IMR-90 (cell line): Measurements from ENCODE around the gene BAG1. TPM values are rescaled to one million over a fixed set of nuclear protein-coding genes. Genes with fewer than 3 reads are reported as not detected.

Source experiments
- ATAC-seq: fragments of 200-7000 bp; cut with Tn5 transposase; 2 replicates; pipeline ENCODE4 v1.9.1; 2020; ENCODE audit warnings: low read depth, mild to moderate bottlenecking, moderate library complexity
- BruUV-seq: library from RNA; stranded (reverse); fragments of 400-500 nt; replicated peaks from 2 replicates; lab custom pipeline; 2021; lab: Mats Ljungman, UMichigan
- CTCF ChIA-PET: fragments of 300-600 bp; formaldehyde crosslinking; extraction: SDS; loops from one replicate; lab custom pipeline; 2021; ENCODE audit warnings: antibody characterized with exemption; lab: Yijun Ruan, JAX
- POLR2A ChIA-PET: fragments of 300-600 bp; sonication (Branson Sonifier 250); formaldehyde crosslinking; loops from one replicate; lab custom pipeline; 2022; ENCODE audit warnings: antibody characterized with exemption; ENCODE audit not compliant: unreplicated experiment; lab: Charles Lee
- DNase-seq: peaks from one replicate; pipeline ENCODE4 v3.0.0; 2013
- H2AFZ ChIP-seq: replicated peaks from 2 replicates; pipeline ENCODE3; 2013; ENCODE audit warnings: low read length, mild to moderate bottlenecking; ENCODE audit not compliant: poor library complexity
- H2AK5ac ChIP-seq: 2 replicates; pipeline ENCODE4 v1.6.1; 2013; ENCODE audit warnings: low read depth, low read length, inconsistent platforms
- H2AK9ac ChIP-seq: replicated peaks from 2 replicates; pipeline ENCODE3; 2013; ENCODE audit warnings: mild to moderate bottlenecking, low read depth, low read length, moderate library complexity; ENCODE audit not compliant: poor library complexity
- H2BK120ac ChIP-seq: 2 replicates; pipeline ENCODE4 v1.6.1; 2013; ENCODE audit warnings: low read depth, low read length, inconsistent platforms
- H2BK15ac ChIP-seq: 3 replicates; pipeline ENCODE4 v1.6.1; 2013; ENCODE audit warnings: low read depth, low read length, inconsistent platforms
- H2BK20ac ChIP-seq: 2 replicates; pipeline ENCODE4 v1.6.1; 2013; ENCODE audit warnings: low read depth, mild to moderate bottlenecking, inconsistent platforms, low read length, moderate library complexity
- H2BK5ac ChIP-seq: 2 replicates; pipeline ENCODE4 v1.6.1; 2013; ENCODE audit warnings: mild to moderate bottlenecking, low read depth, low read length, inconsistent platforms; ENCODE audit not compliant: poor library complexity, severe bottlenecking
- H3K14ac ChIP-seq: replicated peaks from 2 replicates; pipeline ENCODE4 v1.6.1; 2013; ENCODE audit warnings: low read depth, low read length, inconsistent platforms
- H3K18ac ChIP-seq: 2 replicates; pipeline ENCODE4 v1.6.1; 2013; ENCODE audit warnings: low read depth, low read length, control low read depth
- H3K23ac ChIP-seq: 2 replicates; pipeline ENCODE4 v1.6.1; 2013; ENCODE audit warnings: low read depth, low read length, inconsistent platforms
- H3K27ac ChIP-seq: 2 replicates; pipeline ENCODE4 v1.5.1; 2013; ENCODE audit warnings: mild to moderate bottlenecking, control low read depth, low read length; ENCODE audit not compliant: insufficient read depth
- H3K27me3 ChIP-seq: 2 replicates; pipeline ENCODE4 v1.6.1; 2013; ENCODE audit warnings: low read length; ENCODE audit not compliant: control insufficient read depth, insufficient read depth
- H3K36me3 ChIP-seq: 2 replicates; pipeline ENCODE4 v1.6.1; 2013; ENCODE audit warnings: low read length, mixed read lengths; ENCODE audit not compliant: control insufficient read depth, insufficient read depth
- H3K4ac ChIP-seq: 2 replicates; pipeline ENCODE4 v1.6.1; 2013; ENCODE audit warnings: low read depth, low read length, inconsistent platforms
- H3K4me1 ChIP-seq: 2 replicates; pipeline ENCODE4 v1.6.1; 2013; ENCODE audit warnings: low read length, mixed read lengths; ENCODE audit not compliant: control insufficient read depth, insufficient read depth
- H3K4me2 ChIP-seq: 2 replicates; pipeline ENCODE4 v1.6.1; 2013; ENCODE audit warnings: low read depth, mild to moderate bottlenecking, control low read depth, low read length, moderate library complexity
- H3K4me3 ChIP-seq: 2 replicates; pipeline ENCODE4 v1.5.1; 2013; ENCODE audit warnings: low read depth, mild to moderate bottlenecking, control low read depth, low read length, moderate library complexity; ENCODE audit not compliant: insufficient read depth
- H3K56ac ChIP-seq: 2 replicates; pipeline ENCODE4 v1.6.1; 2013; ENCODE audit warnings: low read length, inconsistent platforms; ENCODE audit not compliant: insufficient read depth; ENCODE audit errors: extremely low read depth
- H3K79me1 ChIP-seq, 2 experiments: 2 replicates each; pipeline ENCODE4 v1.6.1; 2013; ENCODE audit warnings: low read length in 2 of 2, inconsistent platforms in 1 of 2, low read depth in 1 of 2
- H3K9ac ChIP-seq: 2 replicates; pipeline ENCODE4 v1.6.1; 2013; ENCODE audit warnings: low read depth, low read length, control low read depth
- H3K9me1 ChIP-seq: 2 replicates; pipeline ENCODE4 v1.6.1; 2013; ENCODE audit warnings: low read length, inconsistent platforms; ENCODE audit not compliant: insufficient read depth
- H3K9me3 ChIP-seq: 2 replicates; pipeline ENCODE4 v1.6.1; 2013; ENCODE audit warnings: low read length; ENCODE audit not compliant: control insufficient read depth, insufficient read depth
- H4K20me1 ChIP-seq: 2 replicates; pipeline ENCODE4 v1.6.1; 2013; ENCODE audit warnings: low read length, inconsistent platforms; ENCODE audit not compliant: insufficient read depth
- H4K5ac ChIP-seq: 2 replicates; pipeline ENCODE4 v1.6.1; 2013; ENCODE audit warnings: mild to moderate bottlenecking, low read depth, low read length, control low read depth
- H4K8ac ChIP-seq, 2 experiments: 2 replicates each; pipeline ENCODE4 v1.6.1; 2013; ENCODE audit warnings: low read depth in 2 of 2, low read length in 2 of 2, control low read depth in 1 of 2, inconsistent platforms in 1 of 2
- H4K91ac ChIP-seq: 2 replicates; pipeline ENCODE4 v1.6.1; 2013; ENCODE audit warnings: low read depth, low read length, inconsistent platforms; ENCODE audit not compliant: insufficient read depth
- CEBPB ChIP-seq: IDR thresholded peaks from 2 replicates; pipeline ENCODE4 v1.6.1; 2012; ENCODE audit warnings: low read depth, low read length, improper control_type of control experiment
- MXI1 ChIP-seq: IDR thresholded peaks from 2 replicates; pipeline ENCODE4 v1.6.1; 2012; ENCODE audit warnings: low read depth, mild to moderate bottlenecking, low read length, moderate library complexity, borderline replicate concordance
- RAD21 ChIP-seq: IDR thresholded peaks from 2 replicates; pipeline ENCODE4 v1.6.1; 2012; ENCODE audit warnings: low read length, improper control_type of control experiment
- RFX5 ChIP-seq: IDR thresholded peaks from 2 replicates; pipeline ENCODE4 v1.8.0; 2012; ENCODE audit warnings: low read depth, mild to moderate bottlenecking, low read length, moderate library complexity
- WGBS, 2 experiments: methylation state at CpG; one replicate each; pipeline versions ENCODE4 v1.1.5 to v1.1.7; 2013; ENCODE audit warnings: missing lambda C conversion rate in 2 of 2; ENCODE audit not compliant: insufficient read length in 1 of 2; ENCODE audit errors: extremely low coverage in 2 of 2; 5-methylcytosine and 5-hydroxymethylcytosine counted together
- dilution Hi-C: fragments of 300-500 bp; cut with HindIII; formaldehyde crosslinking; loops from one replicate; pipeline ENCODE4 v1.14.3; 2018; ENCODE audit warnings: low sequenced_read_pairs; ENCODE audit not compliant: unreplicated experiment
- in situ Hi-C: fragments of 300-500 bp; cut with MboI; formaldehyde crosslinking; loops from 3 replicates; pipeline ENCODE4 v1.14.3; 2019; ENCODE audit warnings: low sequenced_read_pairs, inconsistent platforms, mixed read lengths
- intact Hi-C: fragments of 100-400 bp; cut with micrococcal nuclease; formaldehyde crosslinking; loops from 2 replicates; pipeline ENCODE4 v1.10.0; 2022
- polyA plus RNA-seq, 3 experiments: library from polyadenylated mRNA; depleted of rRNA; stranded (reverse); fragments of >200 nt; gene quantifications; 2 replicates each; pipeline ENCODE4 v1.2.3, GENCODE V29; 2012; ENCODE audit warnings: low replicate concordance in 1 of 3
- total RNA-seq: library from RNA; depleted of rRNA; stranded (reverse); fragments of >200 nt; gene quantifications from 2 replicates; pipeline ENCODE4 v1.2.3, GENCODE V29; 2012

The BAG1 gene
- total and polyA plus RNA-seq, 2 of the 4 experiments (the other 2 are of a cell fraction): 4.5 to 20.9 TPM

GRCh38 chr9:33244137-33244784 is 20.2 kb downstream of the BAG1 start:
- H3K18ac ChIP-seq: no peak overlapping the region
- H2AFZ ChIP-seq: peak overlapping the region; percentile 27
- dilution Hi-C loops: no loop called here
- 100% methylated on average over 1 of the region's 9 CpGs; no CpG with 5 or more reads in 1 of the 2 experiments for WGBS, 2 experiments
- H3K79me1 ChIP-seq: no peaks in the 10 kb centered on the region
- H3K4me3 ChIP-seq: no peak overlapping the region
- H3K9ac ChIP-seq: no peak overlapping the region
- DNase-seq (no peak), ATAC-seq (no peak)
- no peak overlapping the region for H3K56ac ChIP-seq
- H2AK9ac ChIP-seq: no peak overlapping the region
- intact Hi-C loops: no loop called here
- H3K14ac ChIP-seq: no peak overlapping the region
- no peak overlapping the region for H2BK5ac ChIP-seq
- H2AK5ac ChIP-seq: no peak overlapping the region; the same call in 1 of the 2 replicates
- no peaks in the 10 kb centered on the region for H3K27me3 ChIP-seq
- no peak overlapping the region for H2BK20ac ChIP-seq
- ChIA-PET CTCF (no interaction called here), POLR2A (no interaction called here)
- no peak for TF ChIP-seq MXI1
- TF ChIP-seq RFX5: no peak
- TF ChIP-seq CEBPB: peak; percentile 59; the same call in 1 of the 2 replicates
- no peak for TF ChIP-seq RAD21
- no peaks in the 10 kb centered on the region for H3K36me3 ChIP-seq
- H3K4me1 ChIP-seq: peaks cover 4% of the 10 kb centered on the region; the same call in 1 of the 2 replicates
- no peak overlapping the region for H3K4ac ChIP-seq
- H3K23ac ChIP-seq: no peak overlapping the region
- H4K8ac ChIP-seq: no peak overlapping the region
- H2BK15ac ChIP-seq: no peak overlapping the region
- BruUV-seq: no TSS peak
- H3K4me2 ChIP-seq: no peak overlapping the region
- no peaks in the 10 kb centered on the region for H3K9me3 ChIP-seq
- in situ Hi-C loops: no loop called here
- peaks cover 15% of the 10 kb centered on the region; the same call in 1 of the 2 replicates for H3K9me1 ChIP-seq
- H4K20me1 ChIP-seq: no peaks in the 10 kb centered on the region
- no peak overlapping the region for H4K91ac ChIP-seq
- no peak overlapping the region for H2BK120ac ChIP-seq
- no peak overlapping the region for H3K27ac ChIP-seq
- H4K5ac ChIP-seq: no peak overlapping the region
